NT2/D1 (cell line): ENCODE results near the gene MAP2K7.

Experiments
- SUZ12 ChIP-seq: IDR thresholded peaks from 2 replicates; pipeline ENCODE4 v1.6.1; 2011; ENCODE audit not compliant: insufficient read length, insufficient read depth; ENCODE audit errors: extremely low read depth
- ZNF274 ChIP-seq: IDR thresholded peaks from 2 replicates; pipeline ENCODE4 v1.6.1; 2011; ENCODE audit warnings: mild to moderate bottlenecking, low read depth, low read length

DNA sequence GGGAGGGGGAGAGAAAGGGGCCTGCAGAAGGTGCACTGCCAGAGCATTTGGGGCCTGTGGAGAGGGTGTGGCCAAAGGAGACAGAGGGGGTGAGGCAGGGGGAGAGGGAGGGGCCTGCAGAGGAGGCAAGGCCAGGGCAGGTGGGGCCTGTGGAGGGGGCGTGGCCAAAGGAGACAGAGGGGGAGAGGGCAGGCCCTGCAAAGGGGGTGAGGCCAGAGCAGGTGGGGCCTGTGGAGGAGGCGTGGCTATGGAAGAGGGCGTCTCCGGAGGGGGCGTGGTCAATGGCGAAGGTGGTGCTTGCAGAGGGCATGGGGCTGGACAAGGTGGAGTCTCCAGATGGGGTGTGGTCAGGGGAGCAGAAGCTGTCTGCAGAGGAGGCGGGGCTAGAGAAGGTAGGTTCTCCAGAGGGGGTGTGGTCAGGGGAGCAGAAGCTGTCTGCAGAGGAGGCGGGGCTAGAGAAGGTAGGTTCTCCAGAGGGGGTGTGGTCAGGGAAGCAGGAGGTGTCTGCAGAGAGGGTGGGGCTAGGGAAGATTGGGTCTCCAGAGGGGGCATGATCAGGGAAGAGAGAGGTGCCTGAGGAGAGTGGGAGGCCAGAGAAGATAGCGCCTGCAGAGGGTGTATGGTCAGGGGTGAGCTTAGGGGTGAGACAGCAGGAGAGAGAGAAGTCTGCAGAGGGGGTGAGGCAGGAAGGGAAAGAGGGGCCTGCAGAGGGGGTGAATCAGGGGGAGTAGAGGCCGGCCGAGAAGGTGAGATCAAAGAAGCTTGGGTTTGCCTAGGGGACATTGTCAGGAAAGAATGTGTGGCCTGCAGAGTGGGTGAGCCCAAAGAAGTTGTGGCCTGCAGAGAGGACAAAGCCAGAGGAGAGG, 32.9 kb upstream of the MAP2K7 start:
- TF ChIP-seq ZNF274: no peak
- no peak for TF ChIP-seq SUZ12
